GM12864 (cell line): ENCODE results near the gene ADORA2A.

Experiments used
- DNase-seq: peaks from one replicate; pipeline ENCODE4 v3.0.0-alpha.2; 2011; ENCODE audit warnings: low read depth
- H3K4me3 ChIP-seq: 2 replicates; pipeline ENCODE4 v1.5.1; 2011; ENCODE audit warnings: mild to moderate bottlenecking, low read depth, low read length, control low read depth
- CTCF ChIP-seq: IDR thresholded peaks from 2 replicates; pipeline ENCODE4 v1.5.1; 2011; ENCODE audit warnings: low read depth, mild to moderate bottlenecking, moderate library complexity, low read length, control low read depth, inconsistent platforms; ENCODE audit errors: missing control alignments

Gene ADORA2A

GRCh38 chr22:24437091-24437490 is 9.7 kb downstream of the ADORA2A start:
- TF ChIP-seq CTCF: no peak
- no peak for DNase-seq
- no peak overlapping the region for H3K4me3 ChIP-seq

- DNase-seq: no peak
- H3K4me3 ChIP-seq: no peak overlapping the region
- TF ChIP-seq CTCF: peak; percentile 24
These were observed 10.4 kb downstream of the ADORA2A start for GRCh38 chr22:24437741-24438328.

DNA sequence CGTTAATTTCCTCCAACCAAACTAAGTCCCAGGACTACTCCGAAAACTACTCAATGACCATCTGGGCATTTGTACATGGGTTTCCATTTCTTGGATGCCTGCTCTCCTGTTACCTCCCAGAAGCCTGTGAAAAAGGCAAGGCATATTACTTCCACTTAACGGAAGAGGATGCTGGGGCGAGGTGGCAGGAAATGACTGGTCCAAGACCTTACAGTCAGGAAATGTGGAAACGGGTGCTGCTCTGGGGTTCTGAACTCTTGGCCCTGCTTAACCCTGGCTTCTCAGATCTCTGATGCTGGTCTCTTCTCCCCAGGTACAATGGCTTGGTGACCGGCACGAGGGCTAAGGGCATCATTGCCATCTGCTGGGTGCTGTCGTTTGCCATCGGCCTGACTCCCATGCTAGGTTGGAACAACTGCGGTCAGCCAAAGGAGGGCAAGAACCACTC is 12.9 kb downstream of the ADORA2A start:
- no peak for TF ChIP-seq CTCF
- DNase-seq: no peak
- H3K4me3 ChIP-seq: no peak overlapping the region

DNA sequence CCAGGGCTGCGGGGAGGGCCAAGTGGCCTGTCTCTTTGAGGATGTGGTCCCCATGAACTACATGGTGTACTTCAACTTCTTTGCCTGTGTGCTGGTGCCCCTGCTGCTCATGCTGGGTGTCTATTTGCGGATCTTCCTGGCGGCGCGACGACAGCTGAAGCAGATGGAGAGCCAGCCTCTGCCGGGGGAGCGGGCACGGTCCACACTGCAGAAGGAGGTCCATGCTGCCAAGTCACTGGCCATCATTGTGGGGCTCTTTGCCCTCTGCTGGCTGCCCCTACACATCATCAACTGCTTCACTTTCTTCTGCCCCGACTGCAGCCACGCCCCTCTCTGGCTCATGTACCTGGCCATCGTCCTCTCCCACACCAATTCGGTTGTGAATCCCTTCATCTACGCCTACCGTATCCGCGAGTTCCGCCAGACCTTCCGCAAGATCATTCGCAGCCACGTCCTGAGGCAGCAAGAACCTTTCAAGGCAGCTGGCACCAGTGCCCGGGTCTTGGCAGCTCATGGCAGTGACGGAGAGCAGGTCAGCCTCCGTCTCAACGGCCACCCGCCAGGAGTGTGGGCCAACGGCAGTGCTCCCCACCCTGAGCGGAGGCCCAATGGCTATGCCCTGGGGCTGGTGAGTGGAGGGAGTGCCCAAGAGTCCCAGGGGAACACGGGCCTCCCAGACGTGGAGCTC is 13.5 kb downstream of the ADORA2A start:
- no peak for TF ChIP-seq CTCF
- no peak overlapping the region for H3K4me3 ChIP-seq
- DNase-seq: no peak

DNA sequence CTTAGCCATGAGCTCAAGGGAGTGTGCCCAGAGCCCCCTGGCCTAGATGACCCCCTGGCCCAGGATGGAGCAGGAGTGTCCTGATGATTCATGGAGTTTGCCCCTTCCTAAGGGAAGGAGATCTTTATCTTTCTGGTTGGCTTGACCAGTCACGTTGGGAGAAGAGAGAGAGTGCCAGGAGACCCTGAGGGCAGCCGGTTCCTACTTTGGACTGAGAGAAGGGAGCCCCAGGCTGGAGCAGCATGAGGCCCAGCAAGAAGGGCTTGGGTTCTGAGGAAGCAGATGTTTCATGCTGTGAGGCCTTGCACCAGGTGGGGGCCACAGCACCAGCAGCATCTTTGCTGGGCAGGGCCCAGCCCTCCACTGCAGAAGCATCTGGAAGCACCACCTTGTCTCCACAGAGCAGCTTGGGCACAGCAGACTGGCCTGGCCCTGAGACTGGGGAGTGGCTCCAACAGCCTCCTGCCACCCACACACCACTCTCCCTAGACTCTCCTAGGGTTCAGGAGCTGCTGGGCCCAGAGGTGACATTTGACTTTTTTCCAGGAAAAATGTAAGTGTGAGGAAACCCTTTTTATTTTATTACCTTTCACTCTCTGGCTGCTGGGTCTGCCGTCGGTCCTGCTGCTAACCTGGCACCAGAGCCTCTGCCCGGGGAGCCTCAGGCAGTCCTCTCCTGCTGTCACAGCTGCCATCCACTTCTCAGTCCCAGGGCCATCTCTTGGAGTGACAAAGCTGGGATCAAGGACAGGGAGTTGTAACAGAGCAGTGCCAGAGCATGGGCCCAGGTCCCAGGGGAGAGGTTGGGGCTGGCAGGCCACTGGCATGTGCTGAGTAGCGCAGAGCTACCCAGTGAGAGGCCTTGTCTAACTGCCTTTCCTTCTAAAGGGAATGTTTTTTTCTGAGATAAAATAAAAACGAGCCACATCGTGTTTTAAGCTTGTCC is 14.3 kb downstream of the ADORA2A start:
- no peak overlapping the region for H3K4me3 ChIP-seq
- TF ChIP-seq CTCF: no peak
- no peak for DNase-seq

GRCh38 chr22:24442352-24442744 is 14.9 kb downstream of the ADORA2A start:
- no peak for TF ChIP-seq CTCF
- no peak for DNase-seq
- no peak overlapping the region for H3K4me3 ChIP-seq
